Fibroblast of skin of left quadriceps (primary cell): Measurements from ENCODE around the gene OR8B4.
A peak's percentile ranks its signal among the peaks of the same experiment; 100 is the strongest.
"Not testable (repeated sequence)": the region's sequence is repeated elsewhere in the genome, so short reads cannot be mapped to it uniquely, and the experiment has no call there.

ENCODE experiments used
- DNase-seq, 2 experiments: peaks; one replicate each; pipeline ENCODE4 v3.0.0-alpha.2; 2013; ENCODE audit warnings: low read depth in 2 of 2

The OR8B4 gene

GRCh38 chr11:124405581-124405980, 19.1 kb downstream of the OR8B4 start:
- no peak for DNase-seq

- not testable (repeated sequence) for DNase-seq
These were observed 21.5 kb downstream of the OR8B4 start for GRCh38 chr11:124403186-124403585.

GRCh38 chr11:124402326-124402922, 22.2 kb downstream of the OR8B4 start:
- DNase-seq, result peak; percentile 57 to 66

- no peak for DNase-seq
These were observed 25.7 kb downstream of the OR8B4 start, which contains the start of gene OR8B3 for GRCh38 chr11:124398924-124399323. TSS of gene OR8B3 (minus strand) at chr11:124399024. CDS start at chr11:124397351, 1,673 bp downstream.

GRCh38 chr11:124396847-124397246, 27.8 kb downstream of the OR8B4 start:
- not testable (repeated sequence) for DNase-seq

- DNase-seq, result no peak
These were observed 30.3 kb downstream of the OR8B4 start for GRCh38 chr11:124394408-124394807.

GRCh38 chr11:124384399-124384798, 40.3 kb downstream of the OR8B4 start, which contains the start of gene OR8B2:
TSS of gene OR8B2 (minus strand) at chr11:124384499. CDS start at chr11:124383343, 1,156 bp downstream.
- DNase-seq, result no peak

GRCh38 chr11:124382857-124383256, 41.8 kb downstream of the OR8B4 start:
- DNase-seq, result not testable (repeated sequence)

- DNase-seq, result no peak
These were observed 44.1 kb downstream of the OR8B4 start for GRCh38 chr11:124380585-124380984.

- DNase-seq, result no peak
These were observed 48.4 kb downstream of the OR8B4 start for GRCh38 chr11:124376280-124376679.
